ENCODE results near the gene ZNF43. TPM values are rescaled to one million over a fixed set of nuclear protein-coding genes. Genes with fewer than 3 reads are reported as not detected.
"Not testable (repeated sequence)": the region's sequence is repeated elsewhere in the genome, so short reads cannot be mapped to it uniquely, and the experiment has no call there.

ZNF43 gene
- total and polyA plus RNA-seq, 2 donors from 2014 or later, result 4.8 to 23.4 TPM

GRCh38 chr19:21765151-21765550, 70.8 kb downstream of the ZNF43 start:
- FAIRE-seq (no peak), DNase-seq (no peak)
- no peaks in the 10 kb centered on the region for H3K9me3 ChIP-seq (ENCODE audit: control insufficient read depth in 2 of 3, insufficient read depth in 1 of 3, low read length in 3 of 3)
- no peaks in the 10 kb centered on the region for H3K27me3 ChIP-seq (ENCODE audit: control insufficient read depth, insufficient read depth, low read length)
- peaks cover 0 to 8% (median 2%) of the 10 kb centered on the region in 3 donors for H3K36me3 ChIP-seq (ENCODE audit: control insufficient read depth in 2 of 3, insufficient read depth in 3 of 3, low read length in 3 of 3)
- intact Hi-C loops (cut with DNase I), result no loop called here
- no peaks in the 10 kb centered on the region for H3K4me1 ChIP-seq (ENCODE audit: control insufficient read depth in 2 of 3, insufficient read depth in 2 of 3, low read depth in 1 of 3, low read length in 3 of 3)
- no peak overlapping the region for H3K9ac ChIP-seq (ENCODE audit: low read length in 3 of 3)
- no peak overlapping the region for H3K4me3 ChIP-seq (ENCODE audit: low read length in 3 of 3)
- H3K27ac ChIP-seq (ENCODE audit: low read depth in 2 of 2, low read length in 2 of 2), result no peak overlapping the region
- TF ChIP-seq, protein P1, sequence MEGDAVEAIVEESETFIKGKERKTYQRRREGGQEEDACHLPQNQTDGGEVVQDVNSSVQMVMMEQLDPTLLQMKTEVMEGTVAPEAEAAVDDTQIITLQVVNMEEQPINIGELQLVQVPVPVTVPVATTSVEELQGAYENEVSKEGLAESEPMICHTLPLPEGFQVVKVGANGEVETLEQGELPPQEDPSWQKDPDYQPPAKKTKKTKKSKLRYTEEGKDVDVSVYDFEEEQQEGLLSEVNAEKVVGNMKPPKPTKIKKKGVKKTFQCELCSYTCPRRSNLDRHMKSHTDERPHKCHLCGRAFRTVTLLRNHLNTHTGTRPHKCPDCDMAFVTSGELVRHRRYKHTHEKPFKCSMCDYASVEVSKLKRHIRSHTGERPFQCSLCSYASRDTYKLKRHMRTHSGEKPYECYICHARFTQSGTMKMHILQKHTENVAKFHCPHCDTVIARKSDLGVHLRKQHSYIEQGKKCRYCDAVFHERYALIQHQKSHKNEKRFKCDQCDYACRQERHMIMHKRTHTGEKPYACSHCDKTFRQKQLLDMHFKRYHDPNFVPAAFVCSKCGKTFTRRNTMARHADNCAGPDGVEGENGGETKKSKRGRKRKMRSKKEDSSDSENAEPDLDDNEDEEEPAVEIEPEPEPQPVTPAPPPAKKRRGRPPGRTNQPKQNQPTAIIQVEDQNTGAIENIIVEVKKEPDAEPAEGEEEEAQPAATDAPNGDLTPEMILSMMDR (IDR thresholded peaks at IDR 0.05; ENCODE audit: borderline replicate concordance, extremely low read depth, insufficient read depth), result no peak

GRCh38 chr19:21761547-21761946, 74.4 kb downstream of the ZNF43 start:
- H3K27ac ChIP-seq (ENCODE audit: low read depth in 2 of 2, low read length in 2 of 2); H3K4me3 ChIP-seq (ENCODE audit: low read length in 3 of 3); H3K4me1 ChIP-seq (ENCODE audit: control insufficient read depth in 2 of 3, insufficient read depth in 2 of 3, low read depth in 1 of 3, low read length in 3 of 3); H3K9me3 ChIP-seq (ENCODE audit: control insufficient read depth in 2 of 3, insufficient read depth in 1 of 3, low read length in 3 of 3); H3K27me3 ChIP-seq (ENCODE audit: control insufficient read depth, insufficient read depth, low read length); FAIRE-seq; H3K9ac ChIP-seq (ENCODE audit: low read length in 3 of 3); intact Hi-C loops (cut with DNase I); DNase-seq: not testable (repeated sequence)
- H3K36me3 ChIP-seq (ENCODE audit: control insufficient read depth in 2 of 3, insufficient read depth in 3 of 3, low read length in 3 of 3), result peaks cover 0 to 19% (median 2%) of the 10 kb centered on the region in 3 donors

DNA sequence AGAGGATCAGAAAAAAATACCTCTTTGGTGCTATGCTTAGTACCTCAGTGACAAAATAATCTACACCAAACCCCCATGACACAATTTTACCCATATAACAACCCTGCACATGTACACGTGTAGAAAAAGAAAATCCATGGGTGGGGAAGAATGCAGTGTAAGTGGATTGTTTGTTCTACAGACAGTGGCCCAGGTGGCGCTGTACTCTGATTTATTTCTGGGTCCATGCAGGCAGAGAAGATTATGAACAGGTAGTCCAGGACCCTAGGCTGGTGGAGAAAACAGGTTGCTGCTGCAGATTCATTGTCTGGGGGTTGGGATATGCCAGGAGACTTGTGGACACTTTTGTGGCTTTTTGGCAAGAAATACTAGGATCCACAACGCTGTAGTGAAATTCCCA, 77.7 kb downstream of the ZNF43 start:
- Histone ChIP-seq H3K4me3 (ENCODE audit: low read length in 3 of 3) (no peak overlapping the region), H3K4me1 (ENCODE audit: control insufficient read depth in 2 of 3, insufficient read depth in 2 of 3, low read depth in 1 of 3, low read length in 3 of 3) (no peaks in the 10 kb centered on the region), H3K36me3 (ENCODE audit: control insufficient read depth in 2 of 3, insufficient read depth in 3 of 3, low read length in 3 of 3) (peaks cover 0 to 16% (median 4%) of the 10 kb centered on the region in 3 donors), H3K27me3 (ENCODE audit: control insufficient read depth, insufficient read depth, low read length) (no peaks in the 10 kb centered on the region), H3K27ac (ENCODE audit: low read depth in 2 of 2, low read length in 2 of 2) (no peak overlapping the region), H3K9ac (ENCODE audit: low read length in 3 of 3) (no peak overlapping the region), H3K9me3 (ENCODE audit: control insufficient read depth in 2 of 3, insufficient read depth in 1 of 3, low read length in 3 of 3) (no peaks in the 10 kb centered on the region)
- no peak for DNase-seq
- FAIRE-seq, result no peak
- intact Hi-C loops (cut with DNase I), result no loop called here
- TF ChIP-seq, protein P1 (IDR thresholded peaks at IDR 0.05; ENCODE audit: borderline replicate concordance, extremely low read depth, insufficient read depth), result no peak

DNA sequence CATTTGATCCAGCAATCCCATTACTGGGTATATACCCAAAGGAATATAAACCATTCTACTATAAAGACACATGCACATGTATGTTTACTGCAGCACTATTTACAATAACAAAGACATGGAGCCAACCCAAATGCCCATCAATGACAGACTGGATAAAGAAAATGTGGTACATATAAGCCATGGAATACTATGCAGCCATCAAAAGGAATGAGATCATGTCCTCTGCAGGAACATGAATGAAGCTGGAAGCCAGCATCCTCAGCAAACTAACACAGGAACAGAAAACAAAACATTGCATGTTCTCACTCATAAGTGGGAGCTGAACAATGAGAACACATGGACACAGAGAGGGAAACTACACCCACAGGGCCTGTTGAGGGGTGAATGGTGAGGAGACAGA, 80.4 kb downstream of the ZNF43 start:
- H3K4me3 ChIP-seq (ENCODE audit: low read length in 3 of 3); intact Hi-C loops (cut with DNase I); H3K9ac ChIP-seq (ENCODE audit: low read length in 3 of 3); H3K4me1 ChIP-seq (ENCODE audit: control insufficient read depth in 2 of 3, insufficient read depth in 2 of 3, low read depth in 1 of 3, low read length in 3 of 3); H3K9me3 ChIP-seq (ENCODE audit: control insufficient read depth in 2 of 3, insufficient read depth in 1 of 3, low read length in 3 of 3); H3K27ac ChIP-seq (ENCODE audit: low read depth in 2 of 2, low read length in 2 of 2); H3K27me3 ChIP-seq (ENCODE audit: control insufficient read depth, insufficient read depth, low read length); DNase-seq; FAIRE-seq: not testable (repeated sequence)
- H3K36me3 ChIP-seq (ENCODE audit: control insufficient read depth in 2 of 3, insufficient read depth in 3 of 3, low read length in 3 of 3), result peaks cover 2 to 22% (median 4%) of the 10 kb centered on the region in 3 donors

Other genes with a start within 250 kb of the ZNF43 start
- gene ZNF100, start 68.6 kb downstream of the ZNF43 start, total RNA-seq, result 15.7 TPM
- 1.1 TPM for gene ZNF100, start 68.6 kb downstream of the ZNF43 start, polyA plus RNA-seq (ENCODE audit: insufficient read depth, low read depth, low replicate concordance)
- 7.8 TPM for gene ZNF208, start 174.8 kb upstream of the ZNF43 start, total RNA-seq
- 2.0 TPM for gene ZNF208, start 174.8 kb upstream of the ZNF43 start, polyA plus RNA-seq (ENCODE audit: insufficient read depth, low read depth, low replicate concordance)
- 2.7 TPM for gene ZNF257, start 216.3 kb upstream of the ZNF43 start, total RNA-seq
- gene ZNF257, start 216.3 kb upstream of the ZNF43 start, polyA plus RNA-seq (ENCODE audit: insufficient read depth, low read depth, low replicate concordance), result 0.34 TPM

Data from kidney (tissue), 14 donors.